Embryonic facial prominence (tissue), 1 donor: ENCODE results near the gene UBE2R2.
"Not testable (repeated sequence)": the region's sequence is repeated elsewhere in the genome, so short reads cannot be mapped to it uniquely, and the experiment has no call there.

ENCODE experiments used
- DNase-seq: peaks from one replicate; pipeline ENCODE4 v3.0.0-alpha.2; 2016; ENCODE audit errors: extremely low spot score

UBE2R2 gene, protein sequence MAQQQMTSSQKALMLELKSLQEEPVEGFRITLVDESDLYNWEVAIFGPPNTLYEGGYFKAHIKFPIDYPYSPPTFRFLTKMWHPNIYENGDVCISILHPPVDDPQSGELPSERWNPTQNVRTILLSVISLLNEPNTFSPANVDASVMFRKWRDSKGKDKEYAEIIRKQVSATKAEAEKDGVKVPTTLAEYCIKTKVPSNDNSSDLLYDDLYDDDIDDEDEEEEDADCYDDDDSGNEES

DNA sequence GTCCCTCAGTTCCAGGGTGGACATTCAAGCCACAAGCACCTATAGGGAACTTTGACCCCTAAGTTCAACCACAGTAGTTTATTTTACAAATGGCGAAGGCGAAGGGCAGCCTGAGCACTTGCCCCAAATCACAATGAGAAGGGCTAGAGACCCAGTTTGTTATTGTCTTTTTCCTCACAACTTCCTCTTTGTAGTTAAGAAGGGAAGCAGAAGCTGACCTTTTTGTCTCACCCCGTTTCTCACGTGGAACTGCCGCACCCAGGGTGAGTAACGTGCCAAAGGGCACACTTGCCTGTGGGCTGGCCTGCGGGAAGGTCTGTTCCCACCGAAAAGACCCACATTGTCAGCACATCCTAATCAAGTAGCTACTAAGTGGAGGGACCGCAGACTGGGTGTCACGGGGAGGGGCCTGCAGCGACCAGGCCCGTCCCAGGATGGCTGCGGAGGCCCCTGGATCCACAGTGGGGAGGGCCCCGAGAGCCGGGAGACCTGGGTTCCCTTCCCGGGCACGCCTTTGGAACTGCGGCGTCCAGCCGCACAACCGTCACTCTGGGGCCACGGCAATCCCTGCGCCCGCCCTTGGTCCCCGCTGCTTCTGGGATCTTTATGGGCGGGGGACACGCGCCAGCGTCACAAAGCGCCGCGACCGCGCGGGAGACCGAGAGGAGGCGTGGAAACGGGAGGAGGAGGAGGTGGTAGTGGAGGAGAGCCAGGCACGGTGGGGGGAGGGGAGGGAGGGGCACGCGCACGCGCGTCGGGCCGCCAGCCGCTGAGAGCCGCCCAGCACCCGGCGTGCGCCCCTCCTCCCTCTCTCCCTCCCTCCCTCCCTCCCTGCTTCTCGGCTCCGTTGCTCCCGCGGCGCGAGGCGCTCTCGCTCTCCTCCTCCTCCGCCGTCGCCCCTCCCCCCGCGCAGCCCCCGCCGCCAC, at the start of gene UBE2R2:
Gene UBE2R2 (plus strand): TSS at position 834 of the 926 bp plus-strand sequence. CDS start 598 bp downstream, outside the sequence.
- peak; percentile 89 for DNase-seq

DNA sequence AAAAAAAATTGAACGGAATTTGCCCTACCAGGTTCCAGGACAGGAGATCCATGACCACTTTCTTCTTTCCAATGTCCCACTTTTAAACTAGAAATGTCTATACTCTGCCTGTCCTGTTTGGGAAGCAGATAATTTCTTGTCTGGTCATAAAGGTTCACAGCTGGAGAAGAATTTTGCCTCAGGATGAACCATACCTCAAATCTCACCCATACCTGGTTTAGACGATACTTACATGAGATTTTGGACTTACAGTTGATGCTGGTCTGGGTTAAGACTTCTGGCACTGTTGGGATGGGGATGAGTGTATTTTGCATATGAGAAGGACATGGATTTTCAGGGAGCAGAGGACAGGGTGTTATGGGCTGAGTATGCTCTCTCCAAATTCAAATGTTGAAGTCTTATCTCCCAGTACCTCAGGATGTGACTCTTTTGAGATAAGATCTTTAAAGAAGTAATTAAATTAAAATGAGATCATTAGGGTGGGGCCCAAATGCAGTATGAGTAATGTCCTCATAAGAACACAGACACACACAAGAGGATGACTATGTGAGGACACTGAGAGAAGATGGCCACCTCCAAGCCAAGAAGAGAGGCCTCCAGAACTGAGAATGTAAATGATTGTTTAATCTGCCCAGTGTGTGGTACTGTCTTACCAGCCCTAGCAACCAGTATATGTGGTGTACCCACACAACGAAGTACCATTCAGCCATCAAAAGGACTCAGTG, 46.6 kb upstream of the UBE2R2 start:
- not testable (repeated sequence) for DNase-seq

DNA sequence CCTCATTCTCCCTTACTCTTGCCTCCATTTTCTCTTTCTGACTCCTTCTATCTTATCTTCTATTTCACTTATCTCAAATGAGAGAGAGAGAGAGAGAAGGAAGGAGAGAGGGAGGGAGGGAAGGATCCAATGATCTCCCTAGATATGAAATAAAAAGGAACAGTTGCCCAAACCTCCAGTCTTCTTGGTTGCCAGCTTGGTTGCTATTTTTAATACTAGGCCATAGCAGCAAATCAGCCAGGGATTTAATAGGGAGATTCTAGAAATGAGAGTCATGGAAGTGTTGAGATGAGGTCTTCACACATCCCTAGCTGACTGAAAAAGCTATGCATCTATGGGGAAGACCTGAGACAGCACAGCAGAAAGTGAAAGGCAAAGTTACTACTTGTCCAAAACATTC, 43.8 kb upstream of the UBE2R2 start:
- not testable (repeated sequence) for DNase-seq

DNA sequence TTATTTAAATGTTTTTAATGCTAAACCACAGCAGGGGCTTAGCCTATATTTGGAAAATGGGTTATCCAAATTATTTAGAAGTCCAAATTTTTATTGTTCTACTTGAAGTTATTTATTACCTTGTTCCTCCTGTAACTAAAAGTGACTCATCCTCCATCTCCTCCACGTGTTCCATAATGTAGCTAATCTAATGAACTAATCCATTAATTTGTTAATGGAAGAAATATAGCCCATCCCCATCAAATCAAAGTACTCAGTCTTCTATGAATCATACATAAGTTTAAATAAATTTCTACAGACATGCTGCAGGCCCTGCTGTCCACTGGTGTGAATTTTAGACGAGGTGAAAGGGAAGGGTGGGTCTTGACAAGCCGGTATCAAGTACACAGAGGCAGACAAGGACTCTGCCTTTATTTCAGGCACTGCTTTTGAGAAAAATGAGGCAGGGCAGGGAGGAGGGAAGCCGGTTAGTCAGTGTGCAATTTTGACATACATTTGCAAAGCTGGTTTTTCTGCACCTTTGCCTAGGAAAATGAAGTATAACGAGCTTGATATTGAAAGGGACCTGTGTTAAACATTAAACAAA, 42.8 kb upstream of the UBE2R2 start:
- DNase-seq: not testable (repeated sequence)

DNA sequence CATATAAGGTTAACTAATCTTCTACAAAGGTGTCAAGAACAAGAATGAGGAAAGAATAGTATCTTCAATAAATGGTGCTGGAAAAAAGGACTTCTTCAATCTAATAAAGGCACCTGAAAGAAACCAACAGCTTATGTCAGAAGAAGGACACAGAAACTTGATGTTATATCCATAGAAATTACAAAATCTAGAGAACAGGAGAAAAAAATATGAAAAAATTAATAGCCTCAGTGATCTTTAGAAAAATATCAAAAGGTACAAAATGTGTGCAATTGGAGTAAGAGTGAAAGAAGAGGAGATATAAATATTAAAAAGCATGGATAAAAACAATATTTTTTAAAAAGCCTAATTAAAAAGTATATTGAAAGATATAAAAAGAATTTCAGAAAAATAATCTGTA, 40.4 kb upstream of the UBE2R2 start:
- DNase-seq: no peak

DNA sequence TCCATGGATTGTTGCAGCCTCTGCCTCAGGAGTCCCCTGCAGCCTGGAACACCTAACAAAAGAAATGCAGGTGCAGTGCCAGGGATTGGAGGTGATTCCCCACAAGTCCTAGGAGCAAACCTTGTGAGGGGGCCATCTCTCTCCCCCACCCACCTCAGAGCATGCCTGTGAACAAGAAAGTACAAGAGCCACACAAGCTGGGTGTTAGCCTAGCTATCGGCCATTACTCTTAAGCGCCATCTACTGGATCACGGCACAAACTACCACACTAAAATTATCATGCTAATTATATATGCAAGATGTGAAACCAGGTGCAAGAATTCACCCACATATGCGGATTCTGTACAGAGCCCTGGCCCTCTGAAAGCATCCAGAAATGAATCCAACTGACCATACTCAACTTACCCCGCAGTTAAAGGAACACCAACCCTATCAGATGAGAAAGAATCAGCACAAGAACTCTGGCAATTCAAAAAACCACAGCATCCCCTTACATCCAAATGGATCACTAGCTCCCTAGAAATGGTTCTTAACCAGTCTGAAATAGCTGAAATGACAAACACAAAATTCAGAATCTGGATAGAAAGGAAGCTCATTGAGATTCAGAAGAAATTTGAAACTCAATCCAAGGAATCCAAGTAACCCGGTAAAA, 38.1 kb upstream of the UBE2R2 start:
- DNase-seq: peak; percentile 15

DNA sequence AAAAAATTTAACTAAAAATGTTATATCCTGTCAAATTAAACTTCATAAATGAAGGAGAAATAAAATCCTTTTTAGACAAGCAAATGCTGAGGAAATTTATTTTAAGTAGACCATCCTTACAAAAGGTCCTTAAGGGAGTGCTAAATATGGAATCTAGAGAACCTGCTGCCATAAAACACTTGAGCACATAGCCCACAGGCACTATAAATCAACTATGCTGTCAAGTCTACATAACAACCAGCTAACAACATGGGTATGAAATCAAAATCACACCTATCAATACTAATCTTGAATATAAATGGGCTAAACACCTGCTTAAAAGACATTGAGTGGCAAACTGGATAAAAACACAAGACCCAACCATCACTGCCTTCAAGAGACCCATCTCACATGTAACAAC, 36.7 kb upstream of the UBE2R2 start:
- DNase-seq: no peak

DNA sequence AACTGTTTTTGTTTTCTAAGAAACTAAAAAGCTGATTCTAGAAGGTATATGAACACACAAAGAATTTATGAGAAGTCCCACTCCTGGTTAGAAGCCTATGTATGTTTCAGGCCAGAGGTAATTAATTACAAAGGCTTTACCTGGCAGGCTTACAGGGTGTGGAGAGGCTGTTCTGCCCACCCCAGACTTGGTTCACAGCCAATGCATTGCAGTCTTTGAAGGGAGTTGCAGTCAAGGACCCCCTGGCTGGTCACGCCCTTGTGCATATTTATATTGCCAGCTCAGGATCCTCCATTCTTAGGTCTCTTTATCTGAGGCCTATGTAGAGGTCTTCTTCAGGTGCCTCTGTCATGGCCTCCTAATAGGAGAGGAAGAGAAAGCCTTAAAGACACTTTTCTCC, 35.2 kb upstream of the UBE2R2 start:
- DNase-seq: no peak

DNA sequence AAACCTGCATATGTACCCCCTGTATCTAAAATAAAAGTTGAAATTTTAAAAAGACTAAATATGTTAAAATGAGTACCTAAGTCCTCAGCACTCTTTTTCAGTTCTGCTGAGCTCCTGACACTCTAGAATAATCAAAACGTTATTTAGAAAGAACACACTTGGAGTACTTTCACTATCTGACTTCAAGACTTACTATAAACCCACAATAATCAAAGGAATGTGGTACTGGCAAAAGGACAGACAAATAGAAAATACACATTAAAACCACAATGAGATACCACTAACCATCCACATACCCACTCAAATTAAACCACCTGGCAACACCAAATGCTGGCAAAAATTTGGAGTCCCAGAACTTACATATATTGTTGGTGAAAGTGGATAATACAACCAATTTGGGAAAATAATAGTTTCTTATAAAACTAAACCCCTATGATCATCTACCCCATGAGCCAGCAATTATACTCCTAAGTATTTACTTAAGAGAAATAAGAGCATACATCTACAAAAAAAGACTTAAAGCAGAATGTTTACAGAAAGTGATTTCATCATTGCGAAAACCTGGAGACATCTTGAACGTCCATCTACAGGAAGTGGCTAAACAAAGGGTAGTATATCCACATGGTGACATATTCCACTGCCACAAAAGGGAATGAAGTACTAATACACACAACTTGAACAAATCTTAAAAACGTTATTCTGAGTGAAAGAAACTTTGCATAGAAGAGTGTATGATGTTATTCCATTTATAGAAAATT, 34.4 kb upstream of the UBE2R2 start:
- DNase-seq: no peak

DNA sequence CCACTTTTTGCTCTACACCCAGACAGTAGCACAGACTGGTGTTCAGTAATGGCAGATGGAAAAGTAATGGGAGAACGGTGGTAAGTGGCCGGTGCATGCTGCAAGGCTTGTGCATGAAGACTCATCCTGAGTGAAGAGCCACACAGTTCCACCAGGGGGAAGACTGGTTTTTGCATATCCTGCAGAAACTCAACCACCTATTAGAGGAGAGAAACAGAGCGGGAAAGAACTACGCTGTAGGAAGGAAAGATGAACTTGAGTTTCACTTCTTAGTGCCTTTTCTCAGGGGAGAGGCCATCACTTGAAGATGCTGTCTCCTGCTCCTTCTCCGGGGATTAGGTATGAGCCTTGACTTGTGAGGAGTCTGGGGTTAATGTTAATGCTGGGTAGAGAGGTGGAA, 31.0 kb upstream of the UBE2R2 start:
- DNase-seq: no peak

DNA sequence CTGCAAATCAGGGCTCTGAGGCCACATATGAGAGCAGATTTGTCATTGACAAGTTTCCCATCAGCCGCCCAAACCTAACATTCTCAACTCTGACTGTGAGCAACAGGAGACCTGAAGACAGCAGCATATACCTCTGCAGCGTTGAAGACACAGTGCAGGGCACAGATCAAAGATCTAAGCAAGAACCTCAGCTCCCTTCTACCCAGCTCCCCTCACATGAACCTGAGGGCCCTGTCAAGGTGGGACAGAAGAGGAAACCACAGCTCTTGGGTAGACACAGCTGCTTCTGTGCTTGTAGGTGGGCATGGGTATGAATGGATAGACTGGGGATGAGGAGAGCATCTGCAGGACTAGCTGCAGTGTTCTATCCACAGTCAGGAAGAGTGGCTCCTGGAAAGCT, 30.3 kb upstream of the UBE2R2 start:
- DNase-seq: no peak

DNA sequence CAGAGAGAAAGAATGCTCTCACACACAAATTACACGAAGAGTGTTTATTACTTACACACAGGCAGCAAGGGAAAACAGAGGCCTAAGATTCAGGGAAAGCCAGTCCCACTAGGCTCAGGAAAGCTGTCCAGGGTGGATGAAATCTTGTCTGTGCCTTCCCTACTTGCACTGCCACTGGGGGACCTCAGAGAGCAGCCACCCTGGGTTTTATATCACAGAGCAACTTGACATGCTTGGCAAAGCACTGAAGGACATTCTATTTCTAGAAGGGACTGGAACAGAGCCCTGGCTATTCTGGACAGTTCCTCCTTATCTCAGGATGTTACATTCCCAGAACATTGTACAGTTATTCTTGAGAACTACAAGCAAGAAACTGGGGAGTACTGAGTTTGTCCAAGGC, 29.1 kb upstream of the UBE2R2 start:
- DNase-seq: no peak

DNA sequence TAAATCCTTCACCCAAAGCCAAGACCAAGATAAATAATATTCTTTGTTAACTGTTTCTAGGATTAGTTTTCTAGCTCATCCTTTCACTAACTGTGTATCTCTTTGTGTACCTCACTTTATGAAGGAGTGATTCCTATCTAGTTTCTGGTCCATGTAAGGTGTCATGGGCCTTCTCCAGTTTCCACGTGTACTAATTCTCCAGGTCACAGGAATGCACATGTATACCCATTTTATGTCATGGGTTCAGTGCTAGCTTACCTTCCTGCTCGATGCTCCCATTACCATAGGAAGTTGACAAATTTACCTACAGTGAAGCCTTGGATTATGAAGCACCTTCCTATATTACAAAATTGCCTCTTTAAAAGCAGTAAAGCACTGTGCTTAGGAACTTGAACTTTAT, 27.5 kb upstream of the UBE2R2 start:
- not testable (repeated sequence) for DNase-seq

DNA sequence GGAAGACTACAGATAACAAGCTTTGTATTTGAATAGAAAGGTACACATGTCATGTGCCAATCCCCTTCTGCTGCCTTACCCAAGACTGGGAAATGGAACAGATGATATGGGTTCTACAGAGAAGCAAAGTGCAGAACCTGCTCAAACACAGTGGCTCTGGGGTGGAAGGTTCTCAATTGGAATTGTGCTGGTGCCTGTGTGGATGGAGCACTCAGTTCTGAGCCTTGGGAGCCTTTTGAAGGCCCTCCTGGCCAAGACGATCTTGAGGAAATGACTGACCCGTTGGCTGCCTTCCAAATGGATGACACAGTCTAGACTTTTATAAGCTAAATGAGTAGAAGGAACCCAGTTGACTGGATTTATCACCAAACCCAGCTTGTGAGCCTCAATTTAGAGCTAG, 25.8 kb upstream of the UBE2R2 start:
- no peak for DNase-seq

DNA sequence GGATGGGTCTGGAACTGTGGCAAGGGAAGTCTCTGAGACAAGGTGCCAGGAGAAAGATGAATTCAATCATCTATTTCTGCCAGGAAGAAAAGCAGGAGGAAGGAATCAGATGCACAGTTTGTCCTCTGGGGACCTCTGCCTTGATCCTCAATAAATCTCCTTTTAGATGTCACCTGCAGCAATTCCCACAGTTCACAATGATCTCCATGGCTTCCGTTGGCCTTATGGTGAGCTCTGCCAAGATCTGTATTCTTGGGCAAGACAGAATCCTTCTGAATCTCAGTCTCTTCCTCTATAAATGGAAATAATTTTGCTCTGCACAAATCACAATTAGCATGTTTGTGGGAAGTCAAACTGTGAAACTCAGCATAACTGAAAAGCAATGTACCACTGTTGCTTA, 23.5 kb upstream of the UBE2R2 start:
- DNase-seq: not testable (repeated sequence)

DNA sequence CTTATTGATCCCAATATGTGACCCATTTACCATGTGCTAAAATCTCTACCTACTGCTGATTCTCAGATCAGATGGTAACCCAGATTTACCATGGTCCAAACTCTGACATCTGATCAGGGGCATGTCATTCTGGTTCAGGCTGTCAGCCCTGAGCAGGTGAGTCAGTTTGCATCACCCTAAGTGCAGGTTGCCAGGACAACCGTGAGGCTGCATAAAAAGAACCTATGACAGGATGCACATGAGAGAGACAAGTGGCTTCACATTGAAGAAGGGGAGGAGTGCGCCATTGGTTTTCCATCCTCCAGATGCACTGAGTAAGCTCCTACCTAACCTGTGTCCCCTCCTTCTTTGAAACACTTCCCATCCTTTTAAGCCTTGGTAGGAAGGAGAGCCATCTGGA, 22.4 kb upstream of the UBE2R2 start:
- DNase-seq: no peak

DNA sequence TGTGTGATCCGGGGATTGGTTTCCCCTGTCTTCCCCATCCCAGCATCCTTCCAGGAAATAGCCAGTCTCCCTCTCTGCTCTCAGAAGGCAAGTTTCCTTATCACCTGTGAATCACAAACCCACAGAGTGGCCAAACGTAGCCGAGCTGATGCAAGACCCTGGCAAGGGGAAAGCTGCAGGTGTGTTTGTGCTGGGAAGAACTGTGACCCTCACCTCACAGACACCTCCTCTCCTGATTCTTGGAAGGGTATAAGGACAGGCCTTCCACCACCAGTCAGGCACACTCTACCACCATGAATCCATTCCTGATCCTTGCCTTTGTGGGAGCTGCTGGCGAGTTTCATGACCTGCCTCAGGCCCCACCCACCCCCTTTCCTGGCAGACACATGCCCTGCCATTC, 21.7 kb upstream of the UBE2R2 start, which contains the start of gene PRSS3:
Gene PRSS3 (plus strand): TSS at position 281 of the 400 bp plus-strand sequence. CDS start 13 bp downstream, at position 294.
- no peak for DNase-seq

DNA sequence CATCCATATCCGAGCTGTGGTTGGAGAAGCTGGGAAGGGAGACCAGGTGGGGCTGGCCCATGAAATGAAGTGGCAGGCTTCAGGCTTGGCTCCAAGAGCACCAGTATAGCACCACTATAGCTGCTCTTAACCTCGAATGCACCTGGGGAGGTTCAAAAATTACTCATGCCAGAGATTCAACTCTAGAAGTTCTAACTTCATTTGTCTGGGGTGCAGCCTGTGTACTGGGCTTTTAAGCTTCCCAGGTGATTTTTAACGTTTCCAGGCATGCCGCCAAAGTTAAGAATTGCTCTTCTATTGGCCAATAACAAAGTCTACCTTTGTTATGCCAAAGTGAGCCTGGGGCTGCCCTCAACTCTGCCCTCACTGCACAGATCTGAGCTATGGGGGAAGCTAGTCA, 21.1 kb upstream of the UBE2R2 start:
- DNase-seq: no peak

DNA sequence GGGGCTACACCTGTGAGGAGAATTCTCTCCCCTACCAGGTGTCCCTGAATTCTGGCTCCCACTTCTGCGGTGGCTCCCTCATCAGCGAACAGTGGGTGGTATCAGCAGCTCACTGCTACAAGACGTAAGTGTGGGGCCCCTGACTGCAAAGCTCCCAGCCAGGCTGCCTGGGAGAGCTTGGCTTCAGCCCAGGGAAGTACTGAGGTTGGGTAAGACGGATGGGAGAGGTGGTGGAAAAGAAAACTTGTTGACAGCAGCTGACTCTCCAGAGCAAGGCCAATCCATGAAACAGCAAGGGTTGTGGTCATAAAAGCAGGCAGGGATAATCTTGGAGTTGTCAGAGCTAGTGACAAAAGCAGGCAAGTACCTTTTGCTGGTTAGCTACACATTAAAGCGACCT, 20.3 kb upstream of the UBE2R2 start:
- DNase-seq: not testable (repeated sequence)

DNA sequence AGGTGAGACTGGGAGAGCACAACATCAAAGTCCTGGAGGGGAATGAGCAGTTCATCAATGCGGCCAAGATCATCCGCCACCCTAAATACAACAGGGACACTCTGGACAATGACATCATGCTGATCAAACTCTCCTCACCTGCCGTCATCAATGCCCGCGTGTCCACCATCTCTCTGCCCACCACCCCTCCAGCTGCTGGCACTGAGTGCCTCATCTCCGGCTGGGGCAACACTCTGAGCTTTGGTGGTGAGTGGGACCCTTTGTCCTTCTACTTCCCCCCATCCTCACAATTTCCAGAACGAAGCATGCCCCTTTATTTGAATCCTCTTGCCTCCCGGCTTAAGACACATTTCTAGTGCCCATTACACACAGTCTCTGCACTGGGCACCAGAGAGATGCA, 19.1 kb upstream of the UBE2R2 start:
- DNase-seq: no peak

DNA sequence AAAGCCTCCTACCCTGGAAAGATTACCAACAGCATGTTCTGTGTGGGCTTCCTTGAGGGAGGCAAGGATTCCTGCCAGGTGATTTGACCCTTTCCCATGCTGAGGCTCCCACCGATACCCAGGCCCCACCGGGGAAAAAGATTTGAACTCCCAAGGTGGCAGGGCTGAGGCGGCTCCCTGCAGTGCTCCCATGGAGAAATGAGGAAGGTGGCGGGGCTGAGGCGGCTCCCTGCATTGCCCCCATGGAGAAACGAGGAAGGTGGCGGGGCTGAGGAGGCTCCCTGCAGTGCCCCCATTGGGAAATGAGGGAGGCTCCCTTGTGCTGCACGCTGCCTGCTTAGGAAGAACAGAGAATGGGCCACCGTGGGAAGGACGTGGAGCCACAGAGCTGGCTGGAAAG, 18.4 kb upstream of the UBE2R2 start:
- DNase-seq: no peak
